ENCODE measurements around the gene MTMR12. TPM values are rescaled to one million over a fixed set of nuclear protein-coding genes. Genes with fewer than 3 reads are reported as not detected.

MTMR12 gene
- total and polyA plus RNA-seq, 2 of the 8 experiments (the other 6 are each of a cell fraction or from before 2014, with no cell fraction given), result 19.1 to 59.3 TPM

- H3K23ac ChIP-seq (ENCODE audit: insufficient read length), result no peak overlapping the region
- POLR2A ChIA-PET (ENCODE audit: partially characterized antibody), result interaction anchor here (0.6 kb wide), 1 partner anchor 134 kb away, joined by 3 read pairs; no protein-coding TSS in a partner anchor
- H2AK5ac ChIP-seq (ENCODE audit: low read depth, low read length), result no peak overlapping the region
- H3K18ac ChIP-seq (ENCODE audit: extremely low read depth, low read length), result no peak overlapping the region
- no peak overlapping the region for H2AFZ ChIP-seq (ENCODE audit: low read length)
- H3K36me3 ChIP-seq (ENCODE audit: control insufficient read depth in 2 of 4, insufficient read depth in 4 of 4, low read length in 3 of 4), result no peaks in the 10 kb centered on the region
- no peaks in the 10 kb centered on the region for H3K23me2 ChIP-seq (ENCODE audit: low read depth, low read length)
- H4K91ac ChIP-seq (replicated peaks; ENCODE audit: insufficient read length, low read length), result no peak overlapping the region
- no peak for FAIRE-seq
- no peaks in the 10 kb centered on the region for H3K27me3 ChIP-seq (replicated peaks in 1 of 4; ENCODE audit: control insufficient read depth in 3 of 4, extremely low read depth in 1 of 4, insufficient read depth in 3 of 4, low read length in 3 of 4)
- no peak overlapping the region for H3K9ac ChIP-seq (replicated peaks in 1 of 4; ENCODE audit: extremely low read depth in 1 of 4, low read depth in 3 of 4, low read length in 3 of 4)
- no peak overlapping the region for H3K56ac ChIP-seq (replicated peaks; ENCODE audit: insufficient read length, low read depth, low read length)
- DNase-seq (ENCODE audit: low read depth in 1 of 2, low spot score in 2 of 2), result no peak
- no peaks in the 10 kb centered on the region for H3K79me1 ChIP-seq (ENCODE audit: low read depth, low read length)
- no peak overlapping the region for H2BK15ac ChIP-seq (ENCODE audit: low read length)
- CTCF ChIA-PET (ENCODE audit: partially characterized antibody), result interaction anchor here (1.1 to 2.6 kb wide), 2 partner anchors 11 to 250 kb away, joined by 3 to 19 read pairs; no protein-coding TSS in a partner anchor
- no peaks in the 10 kb centered on the region for H4K20me1 ChIP-seq (replicated peaks in 1 of 2; ENCODE audit: control insufficient read depth in 1 of 2, insufficient read depth in 2 of 2, low read length in 2 of 2)
- no peak overlapping the region for H4K8ac ChIP-seq (ENCODE audit: extremely low read depth, insufficient read depth, low read length)
- no peaks in the 10 kb centered on the region for H3K79me2 ChIP-seq (ENCODE audit: control insufficient read depth in 1 of 2, insufficient read depth in 2 of 2, low read length in 2 of 2)
- no peaks in the 10 kb centered on the region for H3K4me1 ChIP-seq (replicated peaks in 1 of 4; ENCODE audit: control insufficient read depth in 3 of 4, insufficient read depth in 4 of 4, low read length in 3 of 4)
- 85% methylated on average over 4 of the region's 4 CpGs; no CpG with 5 or more reads in 1 of the 2 experiments for WGBS, 2 experiments (ENCODE audit: extremely low coverage in 1 of 2, insufficient coverage in 1 of 2, insufficient read length in 1 of 2, insufficient replicate concordance in 2 of 2, low coverage in 1 of 2, low lambda C conversion rate in 2 of 2, missing lambda C conversion rate in 1 of 2)
- H2BK120ac ChIP-seq (replicated peaks; ENCODE audit: low read depth, low read length), result no peak overlapping the region
- H3K4me3 ChIP-seq (ENCODE audit: extremely low read depth in 1 of 4, insufficient read depth in 2 of 4, low read depth in 3 of 4, low read length in 4 of 4), result no peak overlapping the region
- no peak overlapping the region for H4K5ac ChIP-seq (ENCODE audit: insufficient read length, low read depth, low read length)
- no peak overlapping the region for H3K4me2 ChIP-seq (ENCODE audit: insufficient read depth in 1 of 2, low read depth in 2 of 2, low read length in 2 of 2)
- H2BK20ac ChIP-seq (ENCODE audit: low read length), result no peak overlapping the region
- H3K9me3 ChIP-seq (ENCODE audit: insufficient read depth in 2 of 2, low read depth in 1 of 2, low read length in 1 of 2), result peaks cover 41 to 45% of the 10 kb centered on the region in 2 experiments
- H2BK12ac ChIP-seq (ENCODE audit: low read depth, low read length), result no peak overlapping the region
- H2BK5ac ChIP-seq (ENCODE audit: low read depth, low read length), result no peak overlapping the region
- no peak overlapping the region for H3K14ac ChIP-seq (ENCODE audit: insufficient read length)
- H3K4ac ChIP-seq (replicated peaks; ENCODE audit: insufficient read length, low read depth, low read length), result no peak overlapping the region
- H3K27ac ChIP-seq (ENCODE audit: low read depth, low read length), result no peak overlapping the region
- TF ChIP-seq RFX5 (IDR thresholded peaks at IDR 0.05; ENCODE audit: borderline replicate concordance, low read depth, low read length), result no peak
- TF ChIP-seq KDM1A (IDR thresholded peaks at IDR 0.05; ENCODE audit: borderline replicate concordance, low read length), result no peak
- TF ChIP-seq JUN (IDR thresholded peaks at IDR 0.05; ENCODE audit: low read depth, low read length), result no peak
- no peak for TF ChIP-seq EZH2 (IDR thresholded peaks at IDR 0.05; ENCODE audit: low read depth, low read length, severe bottlenecking)
- no peak for TF ChIP-seq RNF2 (IDR thresholded peaks at IDR 0.05; ENCODE audit: borderline replicate concordance, low read depth, low read length, missing control alignments, poor library complexity, severe bottlenecking)
- TF ChIP-seq ATF2 (IDR thresholded peaks at IDR 0.05; ENCODE audit: low read length), result no peak
- TF ChIP-seq BACH1 (IDR thresholded peaks at IDR 0.05; ENCODE audit: low read length), result no peak
- TF ChIP-seq BCL11A (IDR thresholded peaks at IDR 0.05; ENCODE audit: low read depth in 2 of 2, low read length in 2 of 2), result no peak
- TF ChIP-seq TEAD4 (IDR thresholded peaks at IDR 0.05; ENCODE audit: low read depth, low read length), result no peak
Measured at GRCh38 chr5:32339878-32340277, 27.1 kb upstream of the MTMR12 start.

Data from H1 (cell line).